ENCODE data around the gene MYO1G. TPM values are rescaled to one million over a fixed set of nuclear protein-coding genes. Genes with fewer than 3 reads are reported as not detected.

The MYO1G gene
- total and polyA plus RNA-seq, 2 donors, result 1.8 to 3.6 TPM

Other genes starting within 250 kb of the MYO1G start
- gene ZMIZ2, start 230.2 kb downstream of the MYO1G start, total RNA-seq, result 13.3 TPM
- gene ZMIZ2, start 230.2 kb downstream of the MYO1G start, polyA plus RNA-seq, result 36.7 TPM
- gene PPIA, start 182.3 kb downstream of the MYO1G start, total RNA-seq, result 1,408 TPM
- 1,866 TPM for gene PPIA, start 182.3 kb downstream of the MYO1G start, polyA plus RNA-seq
- 173 TPM for gene H2AZ2, start 130.9 kb downstream of the MYO1G start, total RNA-seq
- gene H2AZ2, start 130.9 kb downstream of the MYO1G start, polyA plus RNA-seq, result 127 TPM
- gene PURB, start 93.5 kb downstream of the MYO1G start, total RNA-seq, result 54.9 TPM
- 13.3 TPM for gene PURB, start 93.5 kb downstream of the MYO1G start, polyA plus RNA-seq
- 19.5 TPM for gene CCM2, start 21.2 kb upstream of the MYO1G start, total RNA-seq
- 42.0 TPM for gene CCM2, start 21.2 kb upstream of the MYO1G start, polyA plus RNA-seq
- 1.9 TPM for gene NACAD, start 110.0 kb upstream of the MYO1G start, total RNA-seq
- gene NACAD, start 110.0 kb upstream of the MYO1G start, polyA plus RNA-seq, result 7.7 TPM
- gene TBRG4, start 132.7 kb upstream of the MYO1G start, total RNA-seq, result 41.6 TPM
- 56.5 TPM for gene TBRG4, start 132.7 kb upstream of the MYO1G start, polyA plus RNA-seq
- 5.7 TPM for gene RAMP3, start 178.8 kb upstream of the MYO1G start, total RNA-seq
- gene RAMP3, start 178.8 kb upstream of the MYO1G start, polyA plus RNA-seq, result 51.4 TPM

All from urinary bladder (tissue), 2 donors.